ENCODE measurements around the gene BGLAP.

BGLAP gene

DNA sequence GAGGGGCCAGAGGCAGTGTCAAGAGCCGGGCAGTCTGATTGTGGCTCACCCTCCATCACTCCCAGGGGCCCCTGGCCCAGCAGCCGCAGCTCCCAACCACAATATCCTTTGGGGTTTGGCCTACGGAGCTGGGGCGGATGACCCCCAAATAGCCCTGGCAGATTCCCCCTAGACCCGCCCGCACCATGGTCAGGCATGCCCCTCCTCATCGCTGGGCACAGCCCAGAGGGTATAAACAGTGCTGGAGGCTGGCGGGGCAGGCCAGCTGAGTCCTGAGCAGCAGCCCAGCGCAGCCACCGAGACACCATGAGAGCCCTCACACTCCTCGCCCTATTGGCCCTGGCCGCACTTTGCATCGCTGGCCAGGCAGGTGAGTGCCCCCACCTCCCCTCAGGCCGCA is at the start of gene BGLAP:
Gene BGLAP, plus strand, starts transcription at position 259 of the 400 bp plus-strand sequence. Its CDS starts 48 bp downstream, at position 307.
- Histone ChIP-seq H3K27ac (no peak within 1 kb of the TSS), H3K4me3 (no peak within 1 kb of the TSS)
- no peak for DNase-seq (ENCODE audit: low spot score)
- TF ChIP-seq, protein P1, sequence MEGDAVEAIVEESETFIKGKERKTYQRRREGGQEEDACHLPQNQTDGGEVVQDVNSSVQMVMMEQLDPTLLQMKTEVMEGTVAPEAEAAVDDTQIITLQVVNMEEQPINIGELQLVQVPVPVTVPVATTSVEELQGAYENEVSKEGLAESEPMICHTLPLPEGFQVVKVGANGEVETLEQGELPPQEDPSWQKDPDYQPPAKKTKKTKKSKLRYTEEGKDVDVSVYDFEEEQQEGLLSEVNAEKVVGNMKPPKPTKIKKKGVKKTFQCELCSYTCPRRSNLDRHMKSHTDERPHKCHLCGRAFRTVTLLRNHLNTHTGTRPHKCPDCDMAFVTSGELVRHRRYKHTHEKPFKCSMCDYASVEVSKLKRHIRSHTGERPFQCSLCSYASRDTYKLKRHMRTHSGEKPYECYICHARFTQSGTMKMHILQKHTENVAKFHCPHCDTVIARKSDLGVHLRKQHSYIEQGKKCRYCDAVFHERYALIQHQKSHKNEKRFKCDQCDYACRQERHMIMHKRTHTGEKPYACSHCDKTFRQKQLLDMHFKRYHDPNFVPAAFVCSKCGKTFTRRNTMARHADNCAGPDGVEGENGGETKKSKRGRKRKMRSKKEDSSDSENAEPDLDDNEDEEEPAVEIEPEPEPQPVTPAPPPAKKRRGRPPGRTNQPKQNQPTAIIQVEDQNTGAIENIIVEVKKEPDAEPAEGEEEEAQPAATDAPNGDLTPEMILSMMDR (IDR thresholded peaks at IDR 0.05): no peak

DNA sequence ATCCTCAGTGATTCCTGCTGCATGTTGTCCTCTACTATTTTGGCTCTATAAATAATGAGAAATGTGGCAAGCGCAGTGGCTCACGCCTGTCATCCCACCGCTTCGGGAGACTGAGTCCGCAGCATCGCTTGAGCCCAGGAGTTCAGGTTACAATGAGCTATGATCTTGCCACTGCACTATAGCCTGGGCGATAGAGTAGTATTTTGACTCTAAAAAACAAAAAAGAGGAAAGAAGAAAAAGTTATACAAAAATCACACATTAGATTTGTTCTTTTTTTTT is 48.8 kb upstream of the BGLAP start:
- H3K4me3 ChIP-seq: peak overlapping the region; percentile 79
- no peak for DNase-seq (ENCODE audit: low spot score)
- peak overlapping the region in 1 of 2 donors; percentile 63 for H3K27ac ChIP-seq
- TF ChIP-seq, protein P1 (IDR thresholded peaks at IDR 0.05): no peak

DNA sequence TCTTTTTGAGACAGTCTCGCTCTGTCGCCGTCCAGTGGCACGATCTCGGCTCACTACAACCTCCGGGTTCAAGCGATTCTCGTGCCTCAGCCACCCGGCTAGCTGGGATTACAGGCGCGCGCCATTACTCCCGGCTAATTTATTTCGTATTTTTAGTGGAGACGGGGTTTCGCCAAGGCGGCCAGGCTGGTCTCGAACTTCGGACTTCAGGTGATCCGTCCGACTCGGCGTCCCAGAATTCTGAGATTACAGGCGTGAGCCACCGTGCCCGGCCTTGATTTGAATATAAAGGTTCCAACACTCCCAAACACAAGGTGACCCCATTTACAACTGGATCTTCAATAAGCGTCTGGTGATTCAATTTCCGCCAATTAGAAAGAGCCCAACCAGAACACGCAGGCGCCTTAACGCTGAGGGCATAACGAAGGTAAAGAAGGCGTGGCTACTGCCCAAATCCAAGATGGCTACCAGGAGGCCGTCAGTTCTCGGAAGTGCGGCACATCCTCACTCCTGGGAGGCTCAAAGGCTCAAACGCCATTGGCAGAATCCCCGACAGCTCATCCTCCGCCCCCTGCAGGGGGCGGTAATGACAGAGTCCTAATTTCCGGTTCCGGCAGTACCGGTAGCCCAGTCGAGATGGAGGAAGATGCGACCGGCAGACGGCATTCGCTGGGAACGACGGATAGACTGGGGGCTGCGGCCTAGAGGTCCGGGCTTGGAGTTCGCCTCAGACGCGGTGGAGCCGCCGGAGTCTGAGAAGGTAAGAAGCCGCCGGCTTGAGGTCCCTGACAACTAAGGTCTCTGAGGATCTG is 48.3 kb upstream of the BGLAP start, which contains the start of gene SLC25A44:
Gene SLC25A44, plus strand, starts transcription at position 617 of the 812 bp plus-strand sequence. CDS start 5,744 bp downstream, outside the sequence.
- peak within 1 kb of the TSS; percentile 79 for H3K4me3 ChIP-seq
- DNase-seq (ENCODE audit: low spot score): peak; percentile 99
- TF ChIP-seq, protein P1 (IDR thresholded peaks at IDR 0.05): no peak
- H3K27ac ChIP-seq: peak within 1 kb of the TSS; percentile 63 to 75

DNA sequence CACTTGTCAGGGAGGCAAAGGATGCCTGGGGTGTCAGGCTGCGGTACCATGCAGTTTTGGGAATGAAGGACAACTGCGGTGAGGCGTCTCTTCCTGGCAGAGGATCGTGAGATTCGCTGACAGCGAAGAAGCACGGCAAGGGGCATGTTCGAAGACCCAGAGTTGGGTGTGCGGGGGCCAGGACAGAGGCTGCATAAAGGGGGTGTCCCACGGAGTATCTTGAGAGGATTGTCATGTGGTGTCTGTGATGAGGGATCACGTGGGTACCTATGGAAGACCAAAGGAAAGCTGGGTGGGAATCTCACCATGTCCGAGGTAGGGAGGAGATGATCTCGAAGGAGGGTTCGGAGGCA is 47.7 kb upstream of the BGLAP start:
- Histone ChIP-seq H3K4me3 (peak overlapping the region; percentile 79), H3K27ac (peak overlapping the region; percentile 63 to 75)
- no peak for DNase-seq (ENCODE audit: low spot score)
- TF ChIP-seq, protein P1 (IDR thresholded peaks at IDR 0.05): no peak

DNA sequence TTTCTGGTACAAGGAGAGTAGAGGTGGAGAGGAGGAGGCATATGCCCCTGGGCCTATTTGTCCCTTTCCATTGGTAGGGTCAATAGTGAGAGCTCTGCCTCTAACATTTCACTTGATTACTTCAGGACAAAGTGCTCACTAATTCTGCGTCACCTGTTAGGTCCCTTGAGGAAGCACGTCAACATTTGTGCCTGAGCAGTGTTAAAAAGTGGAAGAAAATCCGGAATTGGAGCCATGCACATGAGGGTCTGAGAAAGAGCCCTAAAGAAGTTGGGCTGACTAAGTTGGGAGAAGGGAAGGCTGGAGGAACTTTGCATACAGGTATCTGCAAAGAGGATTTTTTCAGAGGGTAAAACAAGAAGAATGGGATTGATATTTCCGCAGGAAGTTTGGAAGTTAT is 46.1 kb upstream of the BGLAP start:
- no peak overlapping the region for H3K27ac ChIP-seq
- TF ChIP-seq, protein P1 (IDR thresholded peaks at IDR 0.05): no peak
- no peak for DNase-seq (ENCODE audit: low spot score)
- H3K4me3 ChIP-seq: no peak overlapping the region

DNA sequence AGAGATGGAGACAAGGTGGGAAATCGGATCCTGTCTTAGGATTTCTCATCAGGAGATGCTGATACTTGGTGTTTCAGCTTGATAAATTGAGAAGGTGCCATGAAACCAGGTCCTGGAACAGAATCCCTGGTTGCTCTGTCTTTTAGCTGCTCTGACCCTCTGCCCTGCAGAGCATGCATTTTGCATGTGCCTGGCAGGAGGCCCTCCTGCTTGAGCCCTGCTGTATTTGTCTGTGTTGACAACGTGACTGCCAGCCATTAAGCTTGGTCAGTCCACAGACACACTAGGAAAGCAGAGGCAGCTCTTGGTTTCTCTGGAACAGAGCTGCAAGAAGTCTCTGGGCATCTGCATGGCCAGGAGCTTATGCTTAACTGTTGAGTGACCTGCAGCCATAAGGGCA is 45.5 kb upstream of the BGLAP start:
- no peak for DNase-seq (ENCODE audit: low spot score)
- TF ChIP-seq, protein P1 (IDR thresholded peaks at IDR 0.05): no peak
- Histone ChIP-seq H3K4me3 (no peak overlapping the region), H3K27ac (no peak overlapping the region)

DNA sequence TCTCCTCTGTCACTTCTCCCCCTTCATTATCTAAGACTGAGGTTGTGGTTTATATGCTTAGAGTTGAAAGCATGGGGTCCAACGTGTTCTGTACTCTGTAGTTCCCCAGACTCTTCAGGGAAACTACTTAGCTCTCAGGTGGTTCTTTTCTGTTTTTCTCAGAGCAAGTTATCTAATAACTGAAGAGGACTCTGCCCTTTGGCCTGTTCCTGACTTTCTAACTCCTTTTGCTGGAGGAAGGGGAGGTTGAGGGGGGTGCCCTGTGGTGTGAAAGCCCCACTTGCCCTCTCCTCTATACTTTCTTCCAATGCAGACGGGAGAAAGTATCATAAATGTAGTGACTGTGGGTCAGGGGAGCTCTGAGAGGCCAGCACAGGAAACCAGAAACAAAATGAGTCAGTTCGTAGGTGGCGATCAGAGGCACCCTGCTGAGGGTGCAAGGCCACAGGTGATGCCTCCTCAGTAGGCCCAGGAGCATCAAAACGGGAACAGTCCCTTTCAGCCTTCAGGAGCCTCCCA is 43.1 kb upstream of the BGLAP start:
- Histone ChIP-seq H3K4me3 (no peak overlapping the region), H3K27ac (no peak overlapping the region)
- no peak for DNase-seq (ENCODE audit: low spot score)
- TF ChIP-seq, protein P1 (IDR thresholded peaks at IDR 0.05): no peak
